HG03457 (cell line): ENCODE results near the gene GMPPA.

Experiments used
- ATAC-seq: cut with Tn5 transposase; IDR thresholded peaks from one replicate; pipeline ENCODE4 v1.9.1; 2021; ENCODE audit warnings: moderate number of reproducible peaks; ENCODE audit not compliant: unreplicated experiment

The GMPPA gene

DNA sequence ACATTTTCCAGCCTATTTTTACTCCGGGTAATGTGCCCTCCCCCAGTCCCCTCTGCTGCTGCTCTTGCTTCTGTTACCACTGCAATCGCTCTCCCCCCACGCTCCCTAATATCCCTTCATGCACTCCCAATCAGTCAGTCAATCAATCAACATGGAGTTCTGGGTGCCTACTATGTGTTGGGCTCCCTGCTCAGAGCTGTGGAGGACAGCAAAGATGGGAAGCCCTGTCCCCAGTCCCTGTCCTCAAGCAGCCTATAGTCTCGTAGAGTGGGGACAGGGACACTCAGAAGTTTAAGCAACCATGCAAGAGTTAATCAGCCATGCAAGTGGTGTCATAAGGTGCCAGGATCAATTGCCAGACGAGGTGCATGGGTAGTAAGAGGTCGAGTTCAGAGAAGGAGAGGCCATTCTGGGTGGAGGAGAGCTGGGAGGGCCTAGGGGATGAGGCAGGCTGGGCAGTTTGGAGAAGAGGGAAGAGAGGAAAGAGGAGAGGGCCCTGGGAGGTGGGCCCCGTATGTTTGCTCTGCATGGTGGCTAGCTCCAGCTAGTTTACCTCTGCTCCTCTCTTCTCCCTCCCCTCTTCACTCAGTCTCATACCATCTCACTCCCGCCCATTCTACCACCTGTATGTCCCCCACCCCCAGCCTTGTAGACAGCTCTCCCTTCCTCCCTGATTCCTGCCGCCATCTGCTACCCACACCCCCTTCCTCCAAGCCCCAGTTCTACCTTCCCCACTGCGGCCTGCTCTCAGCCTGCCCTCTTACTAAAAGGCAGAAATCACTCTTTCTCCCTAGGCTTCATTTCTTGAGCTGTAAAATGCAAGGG is 19.5 kb downstream of the GMPPA start:
- no peak for ATAC-seq

DNA sequence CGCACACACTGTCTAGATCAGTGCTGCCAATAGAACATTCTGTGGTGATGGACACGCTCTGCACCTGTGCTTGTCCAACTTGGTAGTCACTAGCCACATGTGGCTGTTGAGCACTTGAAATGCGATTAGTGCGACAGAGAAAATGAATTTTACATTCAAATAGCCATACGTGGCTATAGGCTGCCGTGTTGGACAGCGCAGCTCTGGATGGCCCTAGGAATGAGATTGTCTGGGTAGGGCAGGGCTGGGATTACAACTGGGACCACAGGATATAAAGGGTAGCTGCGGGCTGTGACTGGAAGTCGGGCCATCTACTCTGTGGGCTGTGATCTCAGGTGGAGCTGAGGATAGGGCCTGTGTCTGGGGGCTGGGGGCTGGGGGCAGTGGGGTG is 20.8 kb downstream of the GMPPA start:
- ATAC-seq: no peak

DNA sequence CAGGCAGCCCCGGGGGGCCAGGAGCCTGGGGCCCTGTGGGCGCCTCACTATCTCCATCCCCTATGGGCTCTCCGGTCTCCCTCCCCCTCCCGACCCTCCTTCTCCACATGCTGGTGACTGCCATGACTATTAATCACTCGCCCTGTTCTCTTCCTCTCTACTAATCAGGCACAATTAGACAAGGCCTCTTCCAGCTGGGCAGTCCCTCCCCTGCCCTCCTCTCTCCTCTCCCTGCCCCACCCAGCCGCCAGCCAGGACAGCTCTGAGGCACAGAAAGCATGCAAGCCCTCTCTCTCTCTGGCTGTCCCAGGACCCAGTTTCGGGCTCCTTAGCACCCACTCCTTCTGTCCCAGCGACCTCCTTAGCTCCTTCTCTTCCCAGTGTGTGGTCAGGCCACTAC is 21.4 kb downstream of the GMPPA start:
- no peak for ATAC-seq

DNA sequence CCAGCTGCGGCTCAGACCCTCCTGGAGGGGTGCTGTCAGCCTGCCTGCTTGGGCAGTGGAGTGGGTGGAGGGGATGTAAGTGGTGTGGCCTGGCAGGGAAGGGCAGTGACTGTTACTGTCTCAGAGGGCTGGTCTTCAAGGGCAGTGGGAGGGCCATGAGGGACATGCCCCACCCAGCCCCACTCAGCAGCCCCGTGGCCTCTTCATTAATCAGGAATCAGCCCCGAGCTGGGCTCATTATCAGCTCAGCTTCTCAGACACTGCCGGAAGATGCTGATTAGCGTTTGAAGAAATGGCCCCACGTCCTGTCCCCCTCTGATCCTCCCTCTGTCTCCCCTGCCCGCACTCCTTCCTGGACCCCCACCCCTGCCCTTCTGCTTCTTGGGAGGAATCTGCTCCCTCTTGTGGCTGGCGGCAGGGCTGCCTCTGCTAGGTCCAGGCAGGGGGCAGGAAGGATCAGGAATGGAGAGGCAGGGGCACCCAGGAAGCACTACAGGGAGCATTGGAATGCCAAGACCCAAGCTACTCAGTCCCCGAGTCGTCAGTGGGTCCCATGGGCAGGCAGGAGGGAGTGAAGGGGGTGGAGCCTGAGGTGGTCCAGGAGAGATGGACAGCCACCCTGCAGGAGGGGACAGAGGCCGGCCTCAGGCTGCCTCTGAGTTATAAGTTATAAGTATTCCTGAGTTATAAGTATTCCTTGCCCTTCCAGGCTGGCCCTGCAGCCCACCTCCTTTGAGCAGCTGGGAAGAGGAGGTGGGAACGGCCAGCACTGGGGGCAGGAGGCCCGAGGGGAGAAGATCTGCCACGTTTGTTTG is 22.6 kb downstream of the GMPPA start:
- ATAC-seq: no peak

DNA sequence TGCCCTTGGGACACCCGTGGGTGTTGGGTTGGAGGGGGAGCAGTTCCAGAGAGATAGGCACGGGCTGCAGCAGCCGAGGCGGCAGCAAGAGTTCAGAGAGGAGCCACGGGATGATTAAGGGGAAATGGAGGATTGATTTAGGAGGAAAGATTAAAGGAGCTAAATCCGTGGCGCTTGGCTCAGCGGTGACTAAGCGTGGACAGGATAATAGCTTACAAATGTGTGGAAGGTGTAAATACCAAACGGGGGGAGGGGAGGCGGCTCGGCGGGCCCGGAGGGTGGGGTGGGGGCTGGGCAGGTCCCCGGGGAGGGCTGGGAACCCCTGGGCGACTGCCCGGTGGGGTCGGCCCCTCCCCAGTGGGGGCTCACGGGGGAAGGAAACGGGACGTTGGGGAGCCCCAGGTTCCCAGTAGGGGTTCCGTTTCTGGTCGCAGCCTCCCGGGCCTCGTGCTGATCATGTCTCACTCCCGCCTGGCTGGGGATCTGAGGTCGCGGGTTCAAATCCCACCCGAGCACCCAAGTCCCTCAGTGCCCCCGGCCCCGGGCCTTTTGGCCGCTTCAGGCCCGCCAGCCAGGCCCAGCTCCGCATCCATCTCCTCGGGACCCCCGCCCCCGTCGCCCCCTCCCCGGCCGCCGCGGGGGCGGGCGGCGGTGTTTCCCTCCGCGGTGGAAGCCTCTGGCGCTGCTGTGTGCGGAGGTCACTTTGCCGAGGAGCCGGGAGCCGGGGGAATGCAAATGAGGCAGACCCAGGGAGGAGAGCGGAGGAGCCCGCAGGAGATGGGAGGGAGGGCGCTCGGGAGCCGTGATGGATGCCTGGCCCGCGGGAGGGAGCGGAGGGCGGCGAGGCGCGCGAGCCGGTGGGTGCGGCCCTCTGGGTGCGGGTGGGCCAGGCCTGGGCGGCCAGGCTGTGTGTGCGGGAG is 23.7 kb downstream of the GMPPA start:
- ATAC-seq: no peak

DNA sequence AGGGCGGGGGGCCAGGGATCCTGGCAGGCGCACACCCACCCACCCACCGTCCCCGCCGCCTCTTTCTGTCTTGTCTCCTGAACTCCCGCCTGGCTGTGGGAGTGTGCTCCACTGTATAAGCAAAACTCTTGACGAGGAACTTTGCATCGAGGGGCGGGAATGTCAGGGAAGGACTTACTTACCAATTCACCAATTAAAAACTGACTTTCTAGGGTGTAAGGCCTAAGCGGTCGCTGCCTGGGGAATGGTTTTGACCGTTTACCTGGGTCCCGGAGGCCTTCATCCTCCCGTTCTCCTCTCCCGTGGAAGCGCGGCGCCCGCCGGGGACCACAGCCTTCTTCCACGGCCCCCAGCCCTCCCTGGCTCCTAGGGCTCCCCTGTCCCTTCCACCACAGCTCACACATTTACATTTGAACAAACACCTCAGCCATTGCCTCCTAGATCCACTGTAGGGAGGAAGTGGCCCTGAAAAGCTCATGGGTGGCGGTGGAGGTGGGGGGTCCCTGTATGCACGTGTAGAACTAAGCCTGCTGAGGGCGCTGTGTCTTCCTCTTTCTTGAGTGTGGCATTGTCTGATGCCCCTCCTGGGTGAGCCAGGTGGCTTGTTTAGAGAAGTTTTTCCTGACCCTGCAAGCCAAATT is 24.5 kb downstream of the GMPPA start:
- no peak for ATAC-seq

DNA sequence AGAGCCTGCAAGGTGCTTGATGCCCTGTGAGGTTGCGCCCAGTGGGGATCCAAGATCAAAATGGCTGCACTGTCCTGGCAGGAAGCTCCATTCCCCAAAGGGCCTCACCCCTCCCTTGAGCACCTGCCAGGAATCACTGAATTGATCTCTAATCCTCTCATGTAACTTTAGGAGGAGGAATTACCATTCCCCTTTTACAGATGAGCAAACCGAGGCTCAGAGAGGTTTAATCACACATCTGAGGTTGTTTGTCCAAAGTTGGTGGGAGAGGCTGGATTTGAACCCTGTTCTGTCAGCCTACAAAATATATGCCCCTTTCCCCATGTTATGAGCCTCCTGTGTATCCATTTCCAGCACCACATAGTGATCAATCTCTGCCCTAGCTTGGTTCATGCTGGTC is 26.1 kb downstream of the GMPPA start:
- no peak for ATAC-seq

DNA sequence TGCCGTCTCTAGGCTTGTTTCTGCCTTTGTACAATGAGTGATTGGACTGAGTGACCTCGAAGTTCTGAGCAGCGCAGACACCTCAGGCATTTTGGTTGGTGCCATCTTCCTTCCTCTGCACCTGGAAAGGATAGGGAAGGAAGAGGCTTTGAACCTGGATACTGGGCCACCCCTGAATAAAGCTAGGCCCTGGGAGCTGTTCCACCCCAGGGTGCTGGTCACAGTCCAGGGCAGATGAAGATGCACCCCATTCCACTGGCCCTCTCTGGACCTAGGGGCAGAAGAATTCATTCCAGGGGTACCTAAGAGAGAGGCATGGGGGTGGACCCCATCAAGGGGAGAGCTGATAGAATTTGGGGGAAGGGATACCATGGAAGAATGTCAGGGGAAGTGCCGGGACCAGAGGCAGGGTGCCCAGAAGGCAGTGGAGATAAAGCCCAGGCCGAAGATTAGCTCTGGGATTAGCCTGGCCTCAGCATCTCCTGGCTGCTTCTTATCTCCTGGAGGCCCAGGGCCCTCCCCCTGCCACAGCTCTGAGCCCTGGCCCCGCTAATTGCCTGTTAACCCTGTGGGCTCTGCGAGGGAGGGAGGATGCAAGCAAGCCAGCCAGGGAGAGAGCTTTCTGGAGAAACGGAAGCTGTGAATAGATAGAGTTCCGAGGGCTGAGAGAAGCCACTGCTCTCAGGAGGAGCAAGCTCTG is 27.0 kb downstream of the GMPPA start:
- ATAC-seq: no peak

DNA sequence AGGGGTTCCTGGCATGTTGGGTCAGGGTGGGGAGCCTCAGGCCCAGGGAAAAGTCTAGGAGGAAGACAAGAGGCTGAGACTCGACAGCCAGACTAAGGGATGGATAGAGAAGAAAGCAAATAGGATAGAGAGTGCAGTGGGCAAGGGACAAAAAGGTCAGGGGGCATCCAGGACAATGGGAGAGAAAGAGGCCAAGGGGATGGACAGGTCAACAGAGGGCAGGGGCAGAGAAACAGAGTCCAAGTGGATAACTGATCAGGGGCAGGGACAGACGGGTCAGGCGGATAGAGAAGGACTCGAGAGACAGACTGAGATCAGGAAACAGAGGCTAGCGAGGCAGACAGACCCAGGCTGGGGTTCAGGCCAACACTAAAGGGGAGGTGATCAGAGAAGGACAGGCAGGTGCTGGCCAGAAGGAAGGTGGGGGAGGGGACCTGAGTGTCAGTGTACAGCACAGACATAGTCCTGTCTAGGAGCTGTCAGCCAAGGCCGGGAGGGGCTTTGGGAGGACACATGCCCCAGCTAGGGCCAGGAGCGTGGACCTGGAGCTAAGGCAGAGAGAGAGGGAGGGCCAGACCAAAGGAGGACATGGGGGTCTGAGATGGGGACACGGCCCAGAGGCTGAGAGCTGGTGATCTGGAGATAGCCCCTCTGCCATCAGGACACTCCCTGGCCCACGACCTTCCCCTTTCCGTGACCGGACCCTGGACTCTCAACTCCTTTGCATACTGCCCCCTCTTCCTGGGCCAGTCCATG is 27.8 kb downstream of the GMPPA start:
- no peak for ATAC-seq

DNA sequence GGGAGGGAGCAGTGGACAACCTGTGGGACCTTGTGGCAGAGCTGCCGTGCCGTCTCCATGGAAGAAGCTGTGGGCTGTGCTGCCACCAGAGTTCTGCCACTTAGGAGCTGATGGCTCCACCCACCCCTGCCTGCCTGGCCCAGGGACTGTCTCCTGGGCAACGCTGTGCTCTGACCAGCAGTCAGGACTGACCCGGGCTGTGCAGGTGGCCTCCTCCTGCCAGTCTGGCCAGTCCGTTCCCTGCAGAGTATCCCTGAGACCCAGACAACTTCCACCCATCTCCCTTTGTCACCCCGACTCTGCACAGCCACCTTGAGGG is 28.3 kb downstream of the GMPPA start:
- ATAC-seq: no peak

DNA sequence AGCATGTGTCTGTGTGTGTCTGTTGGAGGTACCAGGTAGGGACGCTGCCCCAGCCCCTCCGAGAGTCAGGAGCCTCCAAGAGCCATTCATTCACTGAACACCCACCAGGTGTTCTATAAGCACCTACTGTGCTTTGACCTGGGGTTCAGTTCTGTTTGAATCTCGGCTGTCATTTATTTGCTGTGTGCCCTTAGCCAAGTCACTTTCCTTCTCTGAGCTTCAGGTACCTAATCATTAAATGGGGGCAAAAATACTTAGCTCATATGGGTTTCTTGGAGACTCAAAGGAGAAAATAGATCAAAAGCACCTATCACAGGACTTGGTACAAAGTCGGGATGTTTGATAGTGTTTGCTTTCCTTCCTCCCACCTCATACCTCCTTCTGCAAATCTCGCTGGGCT is 28.8 kb downstream of the GMPPA start:
- ATAC-seq: no peak

DNA sequence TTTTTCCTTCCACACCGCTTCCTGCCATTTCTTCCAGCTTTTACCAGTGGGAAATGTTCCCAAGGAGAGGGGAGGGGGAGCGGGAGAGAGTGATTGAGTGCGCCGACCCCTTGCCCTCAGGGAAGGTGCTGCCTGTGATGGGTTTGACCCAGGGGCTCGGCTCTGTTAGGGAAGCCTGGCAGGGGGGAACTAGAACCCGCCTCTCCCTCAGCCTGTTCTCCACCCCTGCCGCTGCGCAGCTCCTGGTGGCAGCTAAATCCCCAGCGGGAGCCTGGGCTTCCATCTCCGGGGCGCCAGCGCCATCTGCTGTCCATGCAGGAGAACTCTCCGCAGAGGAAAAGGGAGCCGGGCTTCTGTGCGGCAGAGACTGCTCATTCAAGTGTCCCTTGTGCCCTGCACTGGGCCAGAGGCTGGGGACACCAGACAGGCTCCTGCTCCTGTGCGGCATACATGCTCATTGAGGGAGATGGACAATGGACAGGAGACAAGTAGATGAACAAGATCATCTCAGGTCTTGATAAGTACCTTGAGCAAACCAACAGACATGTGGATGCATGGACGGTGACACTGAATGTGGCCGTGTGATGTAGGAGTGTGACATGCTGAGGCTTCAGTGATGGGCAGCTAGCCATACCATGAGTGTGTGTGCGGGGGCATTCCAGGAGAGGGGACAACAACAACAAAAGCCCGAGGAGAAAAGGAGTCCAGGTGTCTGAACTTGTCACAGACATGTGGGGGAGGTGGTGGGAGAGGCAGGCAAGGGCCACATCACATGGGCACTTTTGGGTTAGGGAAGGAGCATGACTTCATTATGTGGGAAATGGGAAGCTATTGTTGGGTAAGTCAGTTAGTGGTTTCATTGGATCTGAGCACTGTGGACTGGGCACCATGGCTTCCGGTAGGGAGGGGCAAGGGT is 31.6 kb downstream of the GMPPA start:
- ATAC-seq: peak; percentile 73

DNA sequence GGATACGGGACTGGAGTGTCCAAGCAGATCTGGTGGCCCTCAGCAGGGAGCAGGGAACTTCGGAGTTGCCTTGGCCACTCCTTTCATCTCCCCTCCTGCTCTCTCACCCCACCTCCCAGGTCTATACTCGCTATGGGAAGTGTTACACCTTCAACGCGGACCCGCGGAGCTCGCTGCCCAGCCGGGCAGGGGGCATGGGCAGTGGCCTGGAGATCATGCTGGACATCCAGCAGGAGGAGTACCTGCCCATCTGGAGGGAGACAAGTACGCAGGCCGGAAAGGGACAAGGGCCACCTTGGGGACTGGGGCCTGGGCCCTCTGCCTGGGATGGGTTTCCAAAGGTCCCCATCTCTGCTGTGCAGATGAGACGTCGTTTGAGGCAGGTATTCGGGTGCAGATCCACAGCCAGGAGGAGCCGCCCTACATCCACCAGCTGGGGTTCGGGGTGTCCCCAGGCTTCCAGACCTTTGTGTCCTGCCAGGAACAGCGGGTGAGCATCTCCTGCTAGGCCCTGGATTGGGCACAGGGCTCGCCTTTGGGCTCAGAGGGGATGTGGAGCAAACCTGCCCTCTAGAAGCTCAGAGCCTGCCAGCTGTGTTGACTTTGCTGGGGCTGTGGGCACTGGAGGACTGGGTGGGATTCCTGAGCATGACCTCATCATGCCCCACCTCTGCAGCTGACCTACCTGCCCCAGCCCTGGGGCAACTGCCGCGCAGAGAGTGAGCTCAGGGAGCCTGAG is 33.1 kb downstream of the GMPPA start:
- ATAC-seq: no peak

DNA sequence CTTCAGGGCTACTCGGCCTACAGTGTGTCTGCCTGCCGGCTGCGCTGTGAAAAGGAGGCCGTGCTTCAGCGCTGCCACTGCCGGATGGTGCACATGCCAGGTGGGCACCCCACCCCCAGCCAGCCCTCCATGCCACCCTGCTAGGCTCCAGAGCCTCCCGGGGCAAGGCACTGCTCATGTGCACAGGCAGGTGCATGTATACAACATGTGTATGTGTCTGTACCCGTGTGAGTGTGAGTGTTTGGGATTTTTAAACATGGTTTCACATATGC is 33.6 kb downstream of the GMPPA start:
- ATAC-seq: no peak

DNA sequence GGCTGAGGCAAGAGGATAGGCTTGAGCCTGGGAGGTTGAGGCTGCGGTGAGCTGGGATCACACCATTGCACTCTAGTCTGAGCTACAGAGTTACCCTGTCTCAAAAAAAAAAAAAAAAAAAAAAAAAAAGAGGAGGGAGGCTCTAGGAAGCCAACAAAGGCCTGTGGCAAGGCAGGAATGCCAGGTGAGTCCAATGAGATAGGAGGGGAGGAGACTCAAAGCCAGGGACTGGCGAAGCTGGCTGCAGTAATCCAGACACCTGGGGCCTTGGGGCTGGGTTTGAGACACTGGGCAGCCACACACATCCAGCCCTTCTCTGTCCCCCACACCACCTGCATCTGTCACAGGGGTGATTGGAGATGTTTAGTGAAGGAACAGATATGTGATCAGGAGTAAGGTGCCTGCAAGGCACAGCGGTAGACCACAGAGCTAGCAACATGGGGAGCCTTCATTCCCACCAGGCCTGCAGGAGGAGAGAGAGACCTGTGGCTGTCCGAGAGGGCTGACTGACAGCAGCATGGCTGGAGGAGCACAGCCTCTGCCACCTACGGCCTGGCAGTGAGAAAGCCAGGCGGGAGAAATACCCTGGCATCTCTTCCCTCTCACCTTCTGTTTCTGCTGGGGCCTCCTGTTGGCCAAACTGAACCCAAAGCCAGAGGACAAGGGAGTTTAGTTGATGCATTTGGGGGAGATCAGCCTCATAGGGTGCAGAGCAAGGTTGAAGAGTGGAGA is 35.4 kb downstream of the GMPPA start:
- no peak for ATAC-seq

DNA sequence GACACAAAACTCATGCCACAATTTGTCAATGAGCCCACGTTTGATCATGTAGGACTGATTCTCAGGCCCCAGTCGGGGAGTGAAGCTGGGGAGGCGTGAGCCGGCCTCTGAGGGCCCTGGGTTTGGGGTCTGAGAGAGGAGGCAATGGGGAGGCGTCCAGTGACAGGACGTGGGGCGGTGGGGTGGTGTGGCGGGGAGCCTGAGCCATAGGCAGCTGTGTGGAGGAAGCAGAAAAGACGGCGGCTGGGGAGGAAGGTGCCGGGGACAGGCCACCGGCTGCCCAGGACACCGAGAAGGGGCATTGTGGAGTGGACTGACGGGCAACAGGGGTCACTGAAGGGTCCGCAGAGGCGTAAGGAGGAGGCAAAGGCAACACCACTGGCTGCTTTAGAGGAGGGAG is 37.7 kb downstream of the GMPPA start:
- ATAC-seq: no peak

DNA sequence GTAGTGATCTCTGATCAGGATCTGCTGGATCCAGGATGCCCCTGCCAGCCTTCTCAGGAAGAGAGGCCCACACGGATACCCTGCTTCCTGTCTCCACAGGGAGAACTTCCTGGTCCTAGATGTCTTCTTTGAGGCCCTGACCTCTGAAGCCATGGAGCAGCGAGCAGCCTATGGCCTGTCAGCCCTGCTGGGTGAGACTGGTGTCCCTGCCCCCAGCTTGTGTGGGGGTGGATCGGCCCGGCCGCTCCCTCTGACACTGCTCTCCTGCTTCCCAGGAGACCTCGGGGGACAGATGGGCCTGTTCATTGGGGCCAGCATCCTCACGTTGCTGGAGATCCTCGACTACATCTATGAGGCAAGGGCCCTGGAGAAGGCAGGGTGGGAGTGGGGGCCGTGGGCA is 38.3 kb downstream of the GMPPA start:
- ATAC-seq: no peak
